Panc1 (cell line): ENCODE results near the gene CPNE7. TPM values are rescaled to one million over a fixed set of nuclear protein-coding genes. Genes with fewer than 3 reads are reported as not detected.

Experiments used
- ATAC-seq: fragments of 200-7000 bp; cut with Tn5 transposase; 2 replicates; pipeline ENCODE4 v1.9.1; 2020; ENCODE audit warnings: mild to moderate bottlenecking, moderate library complexity
- BruUV-seq: library from RNA; stranded (reverse); fragments of 400-500 nt; replicated peaks from 2 replicates; lab custom pipeline; 2021; lab: Mats Ljungman, UMichigan
- CTCF ChIA-PET: fragments of 300-600 bp; sonication (Branson Sonifier 250); formaldehyde crosslinking; loops from one replicate; lab custom pipeline; 2022; ENCODE audit warnings: antibody characterized with exemption; lab: Charles Lee
- POLR2A ChIA-PET: fragments of 300-600 bp; sonication (Branson Sonifier 250); formaldehyde crosslinking; loops from one replicate; lab custom pipeline; 2022; ENCODE audit warnings: antibody characterized with exemption; lab: Charles Lee
- DNase-seq: peaks from one replicate; pipeline ENCODE4 v3.0.0-alpha.2; 2010; ENCODE audit warnings: low read depth, low spot score
- H3K27ac ChIP-seq: 2 replicates; pipeline ENCODE4 v1.5.1; 2011; ENCODE audit warnings: mild to moderate bottlenecking, low read length, inconsistent platforms
- H3K27me3 ChIP-seq: fragments of 200-500 bp; sonication (Bioruptor generic); 2 replicates; pipeline ENCODE4 v1.6.0; 2014; ENCODE audit warnings: low read length, inconsistent platforms; ENCODE audit not compliant: control insufficient read depth, insufficient read depth
- H3K36me3 ChIP-seq: fragments of 200-500 bp; sonication (Bioruptor generic); 2 replicates; pipeline ENCODE4 v1.5.1; 2014; ENCODE audit warnings: inconsistent platforms, mild to moderate bottlenecking, low read length, moderate library complexity; ENCODE audit not compliant: control insufficient read depth, insufficient read depth
- H3K4me1 ChIP-seq: 2 replicates; pipeline ENCODE4 v1.5.1; 2011; ENCODE audit warnings: inconsistent platforms, mild to moderate bottlenecking, low read length, moderate library complexity; ENCODE audit not compliant: control insufficient read depth, insufficient read depth
- H3K4me3 ChIP-seq, 2 experiments: 2 replicates each; pipeline ENCODE4 v1.5.1; 2011 to 2012; ENCODE audit warnings: low read depth in 2 of 2, low read length in 2 of 2, mild to moderate bottlenecking in 2 of 2, inconsistent platforms in 1 of 2, moderate library complexity in 1 of 2
- H3K9me3 ChIP-seq: fragments of 200-500 bp; sonication (Bioruptor generic); 2 replicates; pipeline ENCODE4 v1.5.1; 2014; ENCODE audit warnings: low read depth, mild to moderate bottlenecking, inconsistent platforms, low read length, moderate library complexity; ENCODE audit not compliant: control insufficient read depth, insufficient read depth
- POLR2AphosphoS5 ChIP-seq: IDR thresholded peaks from 2 replicates; pipeline ENCODE4 v1.6.1; 2012; ENCODE audit warnings: mild to moderate bottlenecking, low read depth, low read length, moderate library complexity
- SIN3A ChIP-seq: IDR thresholded peaks from 2 replicates; pipeline ENCODE4 v1.6.1; 2012; ENCODE audit warnings: low read depth, mild to moderate bottlenecking, low read length, moderate library complexity, borderline replicate concordance; ENCODE audit not compliant: insufficient read depth
- TCF7L2 ChIP-seq: IDR thresholded peaks from 2 replicates; pipeline ENCODE4 v1.6.1; 2011; ENCODE audit warnings: mild to moderate bottlenecking, low read depth, low read length, inconsistent platforms
- in situ Hi-C: cut with HindIII; loops from 2 replicates; pipeline ENCODE4 v1.10.0; 2016; ENCODE audit warnings: low sequenced_read_pairs, low pct_unique_long_range_greater_than_20kb
- intact Hi-C: fragments of 100-400 bp; cut with micrococcal nuclease; formaldehyde crosslinking; loops from one replicate; pipeline ENCODE4 v1.10.0; 2022; ENCODE audit not compliant: unreplicated experiment
- total RNA-seq: library from RNA; stranded (reverse); gene quantifications from one replicate; pipeline ENCODE4 v1.2.1, GENCODE V29; 2021; ENCODE audit not compliant: unreplicated experiment
- TF ChIP-seq, protein P1 (sequence below), 2 experiments: IDR thresholded peaks; 2 replicates each; pipeline ENCODE4 v1.6.1; 2011 to 2012; ENCODE audit warnings: low read depth in 2 of 2, control low read depth in 1 of 2, low read length in 1 of 2, mild to moderate bottlenecking in 1 of 2, moderate library complexity in 1 of 2; ENCODE audit not compliant: insufficient read depth in 1 of 2
- TF ChIP-seq, protein P2 (sequence below): fragments of 450-650 bp; IDR thresholded peaks from 2 replicates; pipeline ENCODE4 v1.5.1; 2017; ENCODE audit warnings: mild to moderate bottlenecking

CPNE7 gene
- total RNA-seq, 1 experiment from 2014 or later = 32.7 TPM

- ChIA-PET CTCF (interaction anchor here (0.6 kb wide), 1 partner anchor 325 kb away, joined by 3 read pairs; no protein-coding TSS in a partner anchor), POLR2A (interaction anchor here (0.5 to 0.7 kb wide), 2 partner anchors 99 to 458 kb away, joined by 4 read pairs; no protein-coding TSS in a partner anchor)
- Histone ChIP-seq H3K4me1 (peaks cover 26% of the 10 kb centered on the region), H3K9me3 (no peaks in the 10 kb centered on the region), H3K36me3 (peaks cover 20% of the 10 kb centered on the region; the same call in 1 of the 2 replicates), H3K27ac (peak overlapping the region; percentile 65), H3K4me3 (peak overlapping the region; percentile 26 to 45), H3K27me3 (no peaks in the 10 kb centered on the region)
- ATAC-seq (peak; percentile 52), DNase-seq (no peak)
- TF ChIP-seq TCF7L2 (no peak), POLR2AphosphoS5 (peak; percentile 48; the same call in 1 of the 2 replicates), SIN3A (no peak; the same call in 1 of the 2 replicates)
- TF ChIP-seq, protein P1, sequence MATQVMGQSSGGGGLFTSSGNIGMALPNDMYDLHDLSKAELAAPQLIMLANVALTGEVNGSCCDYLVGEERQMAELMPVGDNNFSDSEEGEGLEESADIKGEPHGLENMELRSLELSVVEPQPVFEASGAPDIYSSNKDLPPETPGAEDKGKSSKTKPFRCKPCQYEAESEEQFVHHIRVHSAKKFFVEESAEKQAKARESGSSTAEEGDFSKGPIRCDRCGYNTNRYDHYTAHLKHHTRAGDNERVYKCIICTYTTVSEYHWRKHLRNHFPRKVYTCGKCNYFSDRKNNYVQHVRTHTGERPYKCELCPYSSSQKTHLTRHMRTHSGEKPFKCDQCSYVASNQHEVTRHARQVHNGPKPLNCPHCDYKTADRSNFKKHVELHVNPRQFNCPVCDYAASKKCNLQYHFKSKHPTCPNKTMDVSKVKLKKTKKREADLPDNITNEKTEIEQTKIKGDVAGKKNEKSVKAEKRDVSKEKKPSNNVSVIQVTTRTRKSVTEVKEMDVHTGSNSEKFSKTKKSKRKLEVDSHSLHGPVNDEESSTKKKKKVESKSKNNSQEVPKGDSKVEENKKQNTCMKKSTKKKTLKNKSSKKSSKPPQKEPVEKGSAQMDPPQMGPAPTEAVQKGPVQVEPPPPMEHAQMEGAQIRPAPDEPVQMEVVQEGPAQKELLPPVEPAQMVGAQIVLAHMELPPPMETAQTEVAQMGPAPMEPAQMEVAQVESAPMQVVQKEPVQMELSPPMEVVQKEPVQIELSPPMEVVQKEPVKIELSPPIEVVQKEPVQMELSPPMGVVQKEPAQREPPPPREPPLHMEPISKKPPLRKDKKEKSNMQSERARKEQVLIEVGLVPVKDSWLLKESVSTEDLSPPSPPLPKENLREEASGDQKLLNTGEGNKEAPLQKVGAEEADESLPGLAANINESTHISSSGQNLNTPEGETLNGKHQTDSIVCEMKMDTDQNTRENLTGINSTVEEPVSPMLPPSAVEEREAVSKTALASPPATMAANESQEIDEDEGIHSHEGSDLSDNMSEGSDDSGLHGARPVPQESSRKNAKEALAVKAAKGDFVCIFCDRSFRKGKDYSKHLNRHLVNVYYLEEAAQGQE (IDR thresholded peaks at IDR 0.05; ENCODE audit: insufficient read depth in 1 of 2, low read depth in 2 of 2, low read length in 1 of 2) = no peak
- TF ChIP-seq, protein P2, sequence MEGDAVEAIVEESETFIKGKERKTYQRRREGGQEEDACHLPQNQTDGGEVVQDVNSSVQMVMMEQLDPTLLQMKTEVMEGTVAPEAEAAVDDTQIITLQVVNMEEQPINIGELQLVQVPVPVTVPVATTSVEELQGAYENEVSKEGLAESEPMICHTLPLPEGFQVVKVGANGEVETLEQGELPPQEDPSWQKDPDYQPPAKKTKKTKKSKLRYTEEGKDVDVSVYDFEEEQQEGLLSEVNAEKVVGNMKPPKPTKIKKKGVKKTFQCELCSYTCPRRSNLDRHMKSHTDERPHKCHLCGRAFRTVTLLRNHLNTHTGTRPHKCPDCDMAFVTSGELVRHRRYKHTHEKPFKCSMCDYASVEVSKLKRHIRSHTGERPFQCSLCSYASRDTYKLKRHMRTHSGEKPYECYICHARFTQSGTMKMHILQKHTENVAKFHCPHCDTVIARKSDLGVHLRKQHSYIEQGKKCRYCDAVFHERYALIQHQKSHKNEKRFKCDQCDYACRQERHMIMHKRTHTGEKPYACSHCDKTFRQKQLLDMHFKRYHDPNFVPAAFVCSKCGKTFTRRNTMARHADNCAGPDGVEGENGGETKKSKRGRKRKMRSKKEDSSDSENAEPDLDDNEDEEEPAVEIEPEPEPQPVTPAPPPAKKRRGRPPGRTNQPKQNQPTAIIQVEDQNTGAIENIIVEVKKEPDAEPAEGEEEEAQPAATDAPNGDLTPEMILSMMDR = peak; percentile 83
- BruUV-seq = no TSS peak
- intact Hi-C loops = no loop called here
- in situ Hi-C loops = no loop called here
Measured at GRCh38 chr16:89565506-89566372, 9.8 kb upstream of the CPNE7 start.

- in situ Hi-C loops = no loop called here
- intact Hi-C loops = no loop called here
- BruUV-seq = no TSS peak
Measured at GRCh38 chr16:89567656-89568594, 7.6 kb upstream of the CPNE7 start.

More at GRCh38 chr16:89567656-89568594, 7.6 kb upstream of the CPNE7 start:
- H3K4me1 ChIP-seq = peaks cover 25% of the 10 kb centered on the region
- TF ChIP-seq SIN3A (no peak), TCF7L2 (no peak), POLR2AphosphoS5 (no peak)
- TF ChIP-seq, protein P2 = no peak
- TF ChIP-seq, protein P1 (IDR thresholded peaks at IDR 0.05; ENCODE audit: insufficient read depth in 1 of 2, low read depth in 2 of 2, low read length in 1 of 2) = no peak
- CTCF ChIA-PET = no interaction called here
- POLR2A ChIA-PET = no interaction called here
- H3K4me3 ChIP-seq = no peak overlapping the region
- peaks cover 4% of the 10 kb centered on the region; the same call in 1 of the 2 replicates for H3K36me3 ChIP-seq
- no peaks in the 10 kb centered on the region for H3K27me3 ChIP-seq
- ATAC-seq = no peak
- H3K27ac ChIP-seq = no peak overlapping the region
- H3K9me3 ChIP-seq = no peaks in the 10 kb centered on the region
- DNase-seq = no peak
